K562 (cell line): ENCODE results near the gene MAPRE2. TPM values are rescaled to one million over a fixed set of nuclear protein-coding genes. Genes with fewer than 3 reads are reported as not detected.

Experiments used
- ATAC-seq: fragments of 200-7000 bp; cut with Tn5 transposase; 3 replicates; pipeline ENCODE4 v1.9.1; 2020; ENCODE audit warnings: moderate library complexity
- BruUV-seq: library from RNA; stranded (reverse); fragments of 400-500 nt; replicated peaks from 2 replicates; lab custom pipeline; 2021; lab: Mats Ljungman, UMichigan
- CTCF ChIA-PET: fragments of 300-600 bp; formaldehyde crosslinking; extraction: SDS; loops from one replicate; lab custom pipeline; 2021; ENCODE audit warnings: low intra/inter-chr PET ratio; lab: Yijun Ruan, JAX
- POLR2A ChIA-PET: fragments of 300-600, 350-650 bp; sonication (Branson Sonifier 250); formaldehyde crosslinking; extraction: SDS; loops from one replicate; lab custom pipeline; 2021; ENCODE audit warnings: antibody characterized with exemption, inconsistent platforms; lab: Yijun Ruan, JAX
- DNase-seq, 4 experiments: peaks; one replicate each; pipeline versions ENCODE4 v3.0.0 to v3.0.0-alpha.2; 2011 to 2018; ENCODE audit warnings: low spot score in 3 of 4, mixed read lengths in 3 of 4; ENCODE audit errors: extremely low read depth in 1 of 4
- FAIRE-seq: peaks from 2 replicates; lab custom pipeline; 2011; peaks lifted over from hg19 to GRCh38; lab: Jason Lieb, UNC
- H2AFZ ChIP-seq: 2 replicates; pipeline ENCODE4 v1.6.0; 2011; ENCODE audit warnings: low read depth, low read length, control low read depth, inconsistent platforms
- H3K27ac ChIP-seq: fragments of 200-600 bp; 3 replicates; pipeline ENCODE4 v1.8.0; 2011; ENCODE audit warnings: low read depth, mild to moderate bottlenecking, control low read depth, inconsistent platforms, low read length, moderate library complexity, mixed read lengths; ENCODE audit errors: extremely low read depth
- H3K27me3 ChIP-seq, 2 experiments: fragments of 300-600 bp in 1 of 2; 2 replicates in 1 of 2; 3 replicates in 1 of 2; pipeline versions ENCODE4 v1.6.0 to v1.8.0; 2011; ENCODE audit warnings: inconsistent platforms in 2 of 2, low read length in 2 of 2, mild to moderate bottlenecking in 1 of 2, mixed read lengths in 1 of 2, moderate library complexity in 1 of 2; ENCODE audit not compliant: control insufficient read depth in 2 of 2, insufficient read depth in 2 of 2
- H3K36me3 ChIP-seq: fragments of 300-600 bp; 3 replicates; pipeline ENCODE4 v1.8.0; 2011; ENCODE audit warnings: mild to moderate bottlenecking, low read length, inconsistent platforms; ENCODE audit not compliant: control insufficient read depth, insufficient read depth
- H3K4me1 ChIP-seq, 2 experiments: fragments of 200-600 bp in 1 of 2; replicated peaks in 1 of 2; 2 replicates in 1 of 2; 3 replicates in 1 of 2; pipeline versions ENCODE4 v1.5.1 to v1.8.0; 2011; ENCODE audit warnings: inconsistent platforms in 2 of 2, low read length in 2 of 2, mild to moderate bottlenecking in 1 of 2, mixed read lengths in 1 of 2, moderate library complexity in 1 of 2; ENCODE audit not compliant: control insufficient read depth in 2 of 2, insufficient read depth in 2 of 2
- H3K4me2 ChIP-seq: 2 replicates; pipeline ENCODE4 v1.6.1; 2011; ENCODE audit warnings: low read length, control low read depth, inconsistent platforms, mixed read lengths; ENCODE audit not compliant: insufficient read depth
- H3K4me3 ChIP-seq: fragments of 200-600 bp; sonication (generic), shearing (Covaris generic); 2 replicates; pipeline ENCODE4 v1.5.1; 2016; ENCODE audit warnings: control low read depth, inconsistent platforms
- H3K79me2 ChIP-seq: fragments of 200-600 bp; 3 replicates; pipeline ENCODE4 v1.8.0; 2011; ENCODE audit warnings: low read length, inconsistent platforms; ENCODE audit not compliant: control insufficient read depth, insufficient read depth
- H3K9ac ChIP-seq, 2 experiments: 2 replicates each; pipeline versions ENCODE4 v1.6.0 to v1.6.1; 2011; ENCODE audit warnings: low read depth in 2 of 2, low read length in 2 of 2, control low read depth in 1 of 2, inconsistent platforms in 1 of 2, mild to moderate bottlenecking in 1 of 2, mixed read lengths in 1 of 2; ENCODE audit not compliant: insufficient read depth in 1 of 2
- H3K9me1 ChIP-seq: one replicate; pipeline ENCODE4 v1.6.0; 2011; ENCODE audit warnings: inconsistent platforms, mild to moderate bottlenecking, low read length, moderate library complexity; ENCODE audit not compliant: control insufficient read depth, insufficient read depth
- H3K9me3 ChIP-seq: replicated peaks from 2 replicates; pipeline ENCODE4 v1.5.1; 2011; ENCODE audit warnings: low read depth, low read length, inconsistent platforms; ENCODE audit not compliant: control insufficient read depth, insufficient read depth
- H4K20me1 ChIP-seq: replicated peaks from 2 replicates; pipeline ENCODE4 v1.6.1; 2011; ENCODE audit warnings: low read length, inconsistent platforms, mixed read lengths; ENCODE audit not compliant: control insufficient read depth, insufficient read depth
- ATF1 ChIP-seq, 2 experiments: fragments of 450-650 bp in 1 of 2; IDR thresholded peaks; 2 replicates each; pipeline ENCODE4 v1.6.1; 2016; ENCODE audit warnings: missing compliant biosample characterization in 1 of 2, missing genetic modification characterization in 1 of 2
- CXXC5 ChIP-seq: fragments of 250-450 bp; sonication (Bioruptor Pico); IDR thresholded peaks from 2 replicates; pipeline ENCODE4 v1.8.0; 2022; ENCODE audit warnings: inconsistent platforms, mild to moderate bottlenecking, moderate library complexity
- EP400 ChIP-seq: fragments of 450-650 bp; IDR thresholded peaks from 2 replicates; pipeline ENCODE4 v1.6.1; 2017; ENCODE audit warnings: antibody characterized with exemption, mild to moderate bottlenecking, moderate library complexity
- HMGXB4 ChIP-seq: sonication (generic); formaldehyde crosslinking; IDR thresholded peaks from 2 replicates; pipeline ENCODE4 v1.8.1; 2023; ENCODE audit warnings: mild to moderate bottlenecking, missing genetic modification reagents
- NONO ChIP-seq, 2 experiments: fragments of 200-400 bp in 1 of 2; fragments of 450-650 bp in 1 of 2; formaldehyde crosslinking in 1 of 2; IDR thresholded peaks; 2 replicates each; pipeline ENCODE4 v1.6.1; 2017; ENCODE audit warnings: low read depth in 2 of 2, mild to moderate bottlenecking in 2 of 2, moderate library complexity in 2 of 2, low read length in 1 of 2
- STAG1 ChIP-seq: sonication (generic); formaldehyde crosslinking; IDR thresholded peaks from 2 replicates; pipeline ENCODE4 v1.5.0; 2020; ENCODE audit warnings: missing genetic modification reagents, borderline replicate concordance
- TFAP4 ChIP-seq: sonication (generic); formaldehyde crosslinking; IDR thresholded peaks from 2 replicates; pipeline ENCODE4 v1.8.0; 2022; ENCODE audit warnings: missing genetic modification reagents, mild to moderate bottlenecking, moderate library complexity, borderline replicate concordance
- UBTF ChIP-seq, 2 experiments: IDR thresholded peaks; 2 replicates each; pipeline ENCODE4 v1.6.1; 2012; ENCODE audit warnings: improper control_type of control experiment in 2 of 2, low read depth in 2 of 2, low read length in 2 of 2, borderline replicate concordance in 1 of 2
- XRCC4 ChIP-seq: IDR thresholded peaks from one replicate; pipeline ENCODE4 v1.6.1; 2011; ENCODE audit not compliant: insufficient read depth, insufficient read length; ENCODE audit errors: extremely low read depth
- ZBTB33 ChIP-seq: sonication (generic); formaldehyde crosslinking; IDR thresholded peaks from 2 replicates; pipeline ENCODE4 v1.8.1; 2023; ENCODE audit warnings: mild to moderate bottlenecking, missing genetic modification reagents
- ZZZ3 ChIP-seq: fragments of 450-650 bp; IDR thresholded peaks from 2 replicates; pipeline ENCODE4 v1.6.1; 2016; ENCODE audit warnings: antibody characterized with exemption, mild to moderate bottlenecking, moderate library complexity
- WGBS: fragments of 100-300 bp; shearing (Covaris generic); methylation state at CpG from one replicate; pipeline ENCODE4 v1.1.6; 2016; ENCODE audit warnings: low coverage, mixed read lengths; ENCODE audit not compliant: insufficient coverage; ENCODE audit errors: missing lambda C conversion rate; 5-methylcytosine and 5-hydroxymethylcytosine counted together
- in situ Hi-C: fragments of 300-500 bp; cut with MboI; formaldehyde crosslinking; loops from 4 replicates; pipeline ENCODE4 v1.15.0; 2018; ENCODE audit warnings: inconsistent platforms, mixed read lengths
- intact Hi-C: fragments of 100-400 bp; cut with micrococcal nuclease; formaldehyde crosslinking; loops from 2 replicates; pipeline ENCODE4 v1.14.2; 2022
- polyA plus RNA-seq, 8 experiments: library from polyadenylated mRNA; depleted of rRNA in 4 of 8; stranded (reverse) in 5 of 8; unstranded in 3 of 8; fragments of >200 nt; fragmentation: Nextera tagmentation in 2 of 8; fragmentation: Illumina TruSeq in 1 of 8; extraction: Ambion mirVana in 2 of 8; extraction: Trizol in 1 of 8; gene quantifications; 2 replicates each; pipeline versions ENCODE4 v1.2.1 to v1.2.3, GENCODE V29; 2011 to 2014; ENCODE audit warnings: inconsistent platforms in 1 of 8, missing spikeins in 1 of 8
- total RNA-seq, 7 experiments: library from RNA; depleted of rRNA in 6 of 7; stranded (reverse); fragments of >200 nt in 6 of 7; fragmentation: Illumina TruSeq in 2 of 7; extraction: Trizol in 2 of 7; gene quantifications; 2 replicates each; pipeline versions ENCODE4 v1.2.1 to v1.2.3, GENCODE V29; 2011 to 2021; ENCODE audit warnings: low replicate concordance in 1 of 7

The MAPRE2 gene
- total and polyA plus RNA-seq, 9 of the 15 experiments (the other 6 are each of a cell fraction or from before 2014, with no cell fraction given): 32.3 to 70.7 (median 40.7) TPM

- H3K4me3 ChIP-seq: no peak overlapping the region
- BruUV-seq: no TSS peak
- no peak overlapping the region for H3K4me2 ChIP-seq
- ATAC-seq: peak; percentile 91
- ChIA-PET CTCF (no interaction called here), POLR2A (interaction anchor here (0.6 to 1.6 kb wide), 5 partner anchors 8 to 121 kb away, joined by 3 to 5 read pairs (median 4); no protein-coding TSS in a partner anchor)
- 63% methylated on average over 15 of the region's 15 CpGs for WGBS
- H4K20me1 ChIP-seq: no peaks in the 10 kb centered on the region
- peaks cover 13% of the 10 kb centered on the region; the same call in 2 of the 3 replicates for H3K79me2 ChIP-seq
- no peaks in the 10 kb centered on the region for H3K9me1 ChIP-seq
- peaks cover 2% of the 10 kb centered on the region; the same call in 1 of the 2 replicates for H3K9me3 ChIP-seq
- H3K4me1 ChIP-seq: peaks cover 3 to 13% of the 10 kb centered on the region in 2 experiments
- H3K36me3 ChIP-seq: peaks cover 7% of the 10 kb centered on the region; the same call in 2 of the 3 replicates
- no peak overlapping the region for H3K27ac ChIP-seq
- peak overlapping the region in 1 of 2 experiments; percentile 72; a peak in 1 of 4 replicates for H3K9ac ChIP-seq
- peak in 3 of 4 experiments; percentile 31 to 71 (median 46) for DNase-seq
- FAIRE-seq: peak; percentile 75
- in situ Hi-C loops (no loop called here), intact Hi-C loops (no loop called here)
- no peak overlapping the region for H2AFZ ChIP-seq
- H3K27me3 ChIP-seq: no peaks in the 10 kb centered on the region
- TF ChIP-seq EP400 (no peak), STAG1 (CRISPR knock-in tag) (no peak), ZBTB33 (peak; percentile 22; the same call in 1 of the 2 replicates), HMGXB4 (CRISPR knock-in tag) (no peak), XRCC4 (no peak), NONO (IDR thresholded peaks at IDR 0.05; ENCODE audit: low read depth in 2 of 2, low read length in 1 of 2) (no peak), ZZZ3 (no peak), TFAP4 (CRISPR knock-in tag) (peak; percentile 50; the same call in 1 of the 2 replicates), UBTF (IDR thresholded peaks at IDR 0.05; ENCODE audit: borderline replicate concordance in 1 of 2, low read depth in 2 of 2, low read length in 2 of 2) (no peak), CXXC5 (CRISPR knock-in tag) (0 out of 2 replicates have a peak, but pooled peaks have one; percentile 11), ATF1 (CRISPR knock-in tag; IDR thresholded peaks at IDR 0.05) (no peak), ATF1 (tag; IDR thresholded peaks at IDR 0.05) (0 out of 2 replicates have a peak, but pooled peaks have one; percentile 16)
Measured at GRCh38 chr18:35122586-35123224, 81.5 kb downstream of the MAPRE2 start.
